RWPE2 (cell line): Measurements from ENCODE around the gene LIPH.

Source experiments
- ATAC-seq: fragments of 200-7000 bp; cut with Tn5 transposase; 3 replicates; pipeline ENCODE4 v1.9.1; 2021; ENCODE audit warnings: low read depth
- DNase-seq: peaks from one replicate; pipeline ENCODE4 v3.0.0-alpha.2; 2020; ENCODE audit warnings: low spot score
- H3K27ac ChIP-seq: fragments of 450-650 bp; 2 replicates; pipeline ENCODE4 v1.5.1; 2017; ENCODE audit warnings: mild to moderate bottlenecking; ENCODE audit not compliant: poor library complexity, severe bottlenecking
- H3K27me3 ChIP-seq: fragments of 250-450 bp; sonication (Bioruptor Pico); 2 replicates; pipeline ENCODE4 v1.5.1; 2021; ENCODE audit warnings: mild to moderate bottlenecking, moderate library complexity; ENCODE audit not compliant: insufficient read depth, poor library complexity, severe bottlenecking
- H3K36me3 ChIP-seq: fragments of 250-450 bp; sonication (Bioruptor Pico); 2 replicates; pipeline ENCODE4 v1.5.1; 2020; ENCODE audit warnings: low read depth, mild to moderate bottlenecking, moderate library complexity
- H3K4me1 ChIP-seq: fragments of 250-450 bp; sonication (Bioruptor Pico); 2 replicates; pipeline ENCODE4 v1.5.1; 2021; ENCODE audit warnings: mild to moderate bottlenecking, moderate library complexity; ENCODE audit not compliant: insufficient read depth, poor library complexity, severe bottlenecking
- H3K4me3 ChIP-seq: fragments of 250-450 bp; sonication (Bioruptor Pico); 2 replicates; pipeline ENCODE4 v1.5.1; 2021; ENCODE audit warnings: mild to moderate bottlenecking, moderate library complexity; ENCODE audit not compliant: severe bottlenecking
- H3K9me3 ChIP-seq: fragments of 250-450 bp; sonication (Bioruptor Pico); 2 replicates; pipeline ENCODE4 v1.5.1; 2021; ENCODE audit warnings: mild to moderate bottlenecking, moderate library complexity; ENCODE audit not compliant: severe bottlenecking
- CTCF ChIP-seq: fragments of 450-650 bp; IDR thresholded peaks from one replicate; pipeline ENCODE4 v1.5.1; 2017; ENCODE audit warnings: mild to moderate bottlenecking, moderate library complexity; ENCODE audit not compliant: poor library complexity, severe bottlenecking

The LIPH gene

GRCh38 chr3:185460719-185461350 lies 91.6 kb downstream of the LIPH start:
- H3K9me3 ChIP-seq = no peaks in the 10 kb centered on the region
- no peaks in the 10 kb centered on the region for H3K4me1 ChIP-seq
- H3K36me3 ChIP-seq = no peaks in the 10 kb centered on the region
- no peak for ATAC-seq
- no peak for DNase-seq
- peak; percentile 70 for TF ChIP-seq CTCF
- H3K4me3 ChIP-seq = no peak overlapping the region
- no peaks in the 10 kb centered on the region for H3K27me3 ChIP-seq
- H3K27ac ChIP-seq = no peak overlapping the region

GRCh38 chr3:185460309-185460708 lies 92.1 kb downstream of the LIPH start:
- no peaks in the 10 kb centered on the region for H3K27me3 ChIP-seq
- DNase-seq = no peak
- H3K4me1 ChIP-seq = no peaks in the 10 kb centered on the region
- no peak overlapping the region for H3K4me3 ChIP-seq
- no peak overlapping the region for H3K27ac ChIP-seq
- no peaks in the 10 kb centered on the region for H3K36me3 ChIP-seq
- no peak for TF ChIP-seq CTCF
- H3K9me3 ChIP-seq = no peaks in the 10 kb centered on the region
- ATAC-seq = no peak

GRCh38 chr3:185457376-185457775 lies 95.0 kb downstream of the LIPH start:
- H3K4me1 ChIP-seq = no peaks in the 10 kb centered on the region
- H3K9me3 ChIP-seq = no peaks in the 10 kb centered on the region
- ATAC-seq (no peak), DNase-seq (no peak)
- no peak overlapping the region for H3K4me3 ChIP-seq
- no peaks in the 10 kb centered on the region for H3K27me3 ChIP-seq
- no peak for TF ChIP-seq CTCF
- no peaks in the 10 kb centered on the region for H3K36me3 ChIP-seq
- H3K27ac ChIP-seq = no peak overlapping the region
